ENCODE data around the gene PDLIM1.

PDLIM1 gene

GRCh38 chr10:95319239-95319638, 28.4 kb upstream of the PDLIM1 start:
- ChIA-PET CTCF (interaction anchor here (0.6 kb wide), 1 partner anchor 112 kb away, joined by 3 read pairs; no protein-coding TSS in a partner anchor), POLR2A (ENCODE audit: low non-redundant PET) (no interaction called here)
- TF ChIP-seq, protein P1, sequence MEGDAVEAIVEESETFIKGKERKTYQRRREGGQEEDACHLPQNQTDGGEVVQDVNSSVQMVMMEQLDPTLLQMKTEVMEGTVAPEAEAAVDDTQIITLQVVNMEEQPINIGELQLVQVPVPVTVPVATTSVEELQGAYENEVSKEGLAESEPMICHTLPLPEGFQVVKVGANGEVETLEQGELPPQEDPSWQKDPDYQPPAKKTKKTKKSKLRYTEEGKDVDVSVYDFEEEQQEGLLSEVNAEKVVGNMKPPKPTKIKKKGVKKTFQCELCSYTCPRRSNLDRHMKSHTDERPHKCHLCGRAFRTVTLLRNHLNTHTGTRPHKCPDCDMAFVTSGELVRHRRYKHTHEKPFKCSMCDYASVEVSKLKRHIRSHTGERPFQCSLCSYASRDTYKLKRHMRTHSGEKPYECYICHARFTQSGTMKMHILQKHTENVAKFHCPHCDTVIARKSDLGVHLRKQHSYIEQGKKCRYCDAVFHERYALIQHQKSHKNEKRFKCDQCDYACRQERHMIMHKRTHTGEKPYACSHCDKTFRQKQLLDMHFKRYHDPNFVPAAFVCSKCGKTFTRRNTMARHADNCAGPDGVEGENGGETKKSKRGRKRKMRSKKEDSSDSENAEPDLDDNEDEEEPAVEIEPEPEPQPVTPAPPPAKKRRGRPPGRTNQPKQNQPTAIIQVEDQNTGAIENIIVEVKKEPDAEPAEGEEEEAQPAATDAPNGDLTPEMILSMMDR (conservative IDR thresholded peaks at IDR 0.05; ENCODE audit: low read depth) = no peak
- no peak overlapping the region for H3K27ac ChIP-seq
- DNase-seq (ENCODE audit: low spot score) = no peak

GRCh38 chr10:95315509-95315908, 24.7 kb upstream of the PDLIM1 start:
- no peak for DNase-seq (ENCODE audit: low spot score)
- ChIA-PET POLR2A (ENCODE audit: low non-redundant PET) (no interaction called here), CTCF (interaction anchor here (0.5 to 0.8 kb wide), 3 partner anchors 42 to 69 kb away, joined by 3 to 4 read pairs (median 3); no protein-coding TSS in a partner anchor)
- H3K27ac ChIP-seq = no peak overlapping the region
- TF ChIP-seq, protein P1 (conservative IDR thresholded peaks at IDR 0.05; ENCODE audit: low read depth) = no peak

DNA sequence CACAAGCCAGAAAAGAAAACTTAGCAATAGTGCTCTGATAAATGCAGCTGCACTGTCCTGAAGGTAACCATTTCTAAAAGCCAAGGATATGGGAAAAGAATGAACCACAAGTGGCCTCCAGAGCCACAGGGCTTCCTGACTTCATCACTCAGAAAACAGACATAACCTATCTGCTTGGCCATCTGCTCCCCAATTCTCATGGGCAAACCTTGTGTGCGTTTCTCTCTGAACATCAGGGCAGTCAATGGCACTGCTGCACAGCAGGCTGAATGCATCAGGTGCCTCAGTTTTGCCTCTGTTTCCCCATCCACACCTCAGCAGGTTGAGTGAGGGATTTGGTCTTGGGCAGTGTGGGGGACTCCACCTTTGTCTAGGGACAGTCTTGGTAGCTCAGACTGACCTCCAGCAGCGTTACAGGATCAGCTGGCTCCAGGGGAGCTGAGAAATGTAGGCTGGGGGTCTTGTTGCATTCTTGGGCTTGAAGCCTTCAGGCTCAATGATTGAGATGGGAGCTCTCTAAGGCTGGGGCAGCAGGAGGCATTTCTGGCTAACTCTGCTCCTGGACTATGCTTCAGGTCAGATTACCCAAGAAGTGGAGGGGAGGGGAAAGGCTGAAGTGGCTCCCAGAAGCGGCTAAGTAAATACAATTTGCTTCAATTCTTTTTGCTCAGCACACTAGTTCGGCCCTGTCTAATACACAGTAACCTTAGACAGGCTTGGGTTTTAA, 23.6 kb upstream of the PDLIM1 start:
- DNase-seq (ENCODE audit: low spot score) = no peak
- POLR2A ChIA-PET (ENCODE audit: low non-redundant PET) = no interaction called here
- CTCF ChIA-PET = interaction anchor here (0.6 kb wide), 1 partner anchor 69 kb away, joined by 4 read pairs; no protein-coding TSS in a partner anchor
- no peak overlapping the region for H3K27ac ChIP-seq
- TF ChIP-seq, protein P1 (conservative IDR thresholded peaks at IDR 0.05; ENCODE audit: low read depth) = no peak

- no peak overlapping the region for H3K27ac ChIP-seq
- DNase-seq (ENCODE audit: low spot score) = no peak
- CTCF ChIA-PET = interaction anchor here (0.6 kb wide), 1 partner anchor 14 kb away, joined by 3 read pairs; no protein-coding TSS in a partner anchor
- POLR2A ChIA-PET (ENCODE audit: low non-redundant PET) = no interaction called here
- TF ChIP-seq, protein P1 (conservative IDR thresholded peaks at IDR 0.05; ENCODE audit: low read depth) = no peak
Measured at GRCh38 chr10:95312986-95313495, 22.2 kb upstream of the PDLIM1 start.

DNA sequence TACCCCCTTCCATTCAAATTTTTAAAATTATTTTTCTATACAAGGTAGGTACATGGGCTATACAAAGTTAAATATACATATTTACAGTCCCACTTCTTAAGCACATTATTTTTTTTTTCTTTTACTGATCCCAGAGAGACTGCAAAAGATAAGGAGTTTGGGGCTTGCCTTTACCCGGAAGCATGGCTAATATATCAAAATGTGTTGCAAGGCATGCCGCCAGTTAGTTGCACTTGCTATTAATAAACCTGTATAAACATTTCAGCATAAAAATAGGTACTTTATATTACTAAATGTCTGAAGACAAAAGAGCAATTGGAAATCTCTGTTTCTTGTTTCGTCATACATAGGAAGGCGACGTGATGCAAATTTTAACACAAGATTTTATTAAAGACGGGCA, 21.5 kb upstream of the PDLIM1 start:
- H3K27ac ChIP-seq = no peak overlapping the region
- DNase-seq (ENCODE audit: low spot score) = no peak
- CTCF ChIA-PET = interaction anchor here (0.6 kb wide), 1 partner anchor 15 kb away, joined by 3 read pairs; no protein-coding TSS in a partner anchor
- TF ChIP-seq, protein P1 (conservative IDR thresholded peaks at IDR 0.05; ENCODE audit: low read depth) = no peak
- POLR2A ChIA-PET (ENCODE audit: low non-redundant PET) = no interaction called here

- TF ChIP-seq, protein P1 (conservative IDR thresholded peaks at IDR 0.05; ENCODE audit: low read depth) = no peak
Measured at GRCh38 chr10:95309958-95310357, 19.2 kb upstream of the PDLIM1 start.

More at GRCh38 chr10:95309958-95310357, 19.2 kb upstream of the PDLIM1 start:
- H3K27ac ChIP-seq = no peak overlapping the region
- no peak for DNase-seq (ENCODE audit: low spot score)
- CTCF ChIA-PET = no interaction called here
- POLR2A ChIA-PET (ENCODE audit: low non-redundant PET) = no interaction called here
